ENCODE measurements around the gene PCBD1.

PCBD1 gene

GRCh38 chr10:70901276-70901878 is 13.0 kb upstream of the PCBD1 start:
- no peak for DNase-seq

- DNase-seq = no peak
Measured at GRCh38 chr10:70899096-70899495, 10.7 kb upstream of the PCBD1 start.

DNA sequence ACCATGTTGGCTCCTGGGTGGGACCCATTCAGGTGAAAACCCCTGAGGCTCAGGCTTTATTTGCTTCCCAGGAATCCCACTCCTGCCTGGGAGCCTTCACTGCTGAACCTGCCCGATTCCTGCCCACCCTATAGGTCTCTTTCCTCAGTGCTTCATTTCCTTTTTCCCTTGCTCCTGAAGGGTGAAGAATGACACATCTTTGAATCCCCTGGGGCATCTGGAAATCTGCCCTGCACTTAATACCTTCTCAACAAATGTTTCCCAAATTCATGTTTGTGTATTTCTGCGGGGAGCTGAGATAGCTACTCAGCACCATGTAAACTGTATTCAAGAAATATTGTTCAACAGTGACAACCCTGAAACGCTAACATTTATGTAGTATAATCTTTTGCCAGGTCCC is 10.3 kb upstream of the PCBD1 start:
- no peak for DNase-seq

GRCh38 chr10:70896551-70896950 is 8.2 kb upstream of the PCBD1 start:
- no peak for DNase-seq

- DNase-seq = no peak
Measured at GRCh38 chr10:70894416-70894815, 6.1 kb upstream of the PCBD1 start.

DNA sequence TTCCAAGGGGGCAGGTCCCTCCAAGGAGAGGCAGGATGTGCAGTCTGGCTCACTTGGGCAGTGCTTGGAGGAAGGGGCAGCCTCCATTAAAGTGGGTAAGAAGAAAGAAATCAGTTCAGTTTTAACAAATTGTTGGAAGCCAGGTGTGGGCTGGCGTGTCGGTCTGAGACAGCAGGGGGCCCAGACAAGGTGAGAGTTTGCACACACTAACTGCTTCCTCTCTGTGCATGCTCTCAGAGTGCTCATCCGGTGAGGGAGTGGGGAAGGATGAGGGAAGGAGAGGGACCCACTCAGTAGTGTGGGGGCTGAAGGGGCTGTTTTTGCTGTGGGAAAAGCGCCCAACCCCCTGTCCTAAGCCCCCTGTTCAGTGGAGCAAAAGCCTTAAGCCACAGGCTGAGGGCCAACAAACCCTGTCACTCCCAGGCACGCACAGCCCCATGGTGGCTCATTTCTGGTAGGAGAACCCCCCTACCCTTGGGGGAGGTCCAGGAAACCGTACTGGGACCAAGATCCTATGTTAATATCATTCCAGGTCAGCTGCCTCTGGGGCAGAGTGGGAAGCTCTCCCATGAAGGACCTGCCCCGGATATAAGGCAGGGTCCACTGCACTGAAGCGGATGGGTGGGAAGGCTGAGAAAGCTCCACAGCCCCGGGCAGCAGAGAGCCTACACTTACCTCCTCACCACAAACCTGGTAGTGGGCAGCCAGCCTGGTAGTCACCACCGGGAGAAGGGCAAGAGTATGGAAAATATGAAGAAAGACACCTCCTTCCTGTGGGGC is 5.1 kb upstream of the PCBD1 start:
- DNase-seq = peak; percentile 14

DNA sequence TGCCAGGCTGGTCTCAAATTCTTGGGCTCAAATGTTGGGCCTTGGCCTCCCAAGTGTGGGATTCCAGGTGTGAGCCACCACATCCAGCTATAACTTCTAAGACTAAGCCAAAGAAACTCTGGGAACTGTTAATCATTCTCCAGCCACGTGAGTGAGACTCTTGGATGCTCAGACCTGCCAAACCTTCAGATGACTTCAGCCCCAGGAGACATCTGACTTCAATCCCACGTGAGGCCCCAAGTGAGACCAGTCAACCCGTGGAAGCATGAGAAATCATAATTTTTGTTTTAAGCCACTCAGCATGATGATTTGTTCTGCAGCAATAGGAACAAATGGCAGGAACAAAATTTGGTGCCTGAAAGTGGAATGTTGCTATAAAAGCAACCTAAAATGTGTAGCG is 4.3 kb upstream of the PCBD1 start:
- no peak for DNase-seq

- no peak for DNase-seq
Measured at GRCh38 chr10:70891627-70892026, 3.3 kb upstream of the PCBD1 start.

DNA sequence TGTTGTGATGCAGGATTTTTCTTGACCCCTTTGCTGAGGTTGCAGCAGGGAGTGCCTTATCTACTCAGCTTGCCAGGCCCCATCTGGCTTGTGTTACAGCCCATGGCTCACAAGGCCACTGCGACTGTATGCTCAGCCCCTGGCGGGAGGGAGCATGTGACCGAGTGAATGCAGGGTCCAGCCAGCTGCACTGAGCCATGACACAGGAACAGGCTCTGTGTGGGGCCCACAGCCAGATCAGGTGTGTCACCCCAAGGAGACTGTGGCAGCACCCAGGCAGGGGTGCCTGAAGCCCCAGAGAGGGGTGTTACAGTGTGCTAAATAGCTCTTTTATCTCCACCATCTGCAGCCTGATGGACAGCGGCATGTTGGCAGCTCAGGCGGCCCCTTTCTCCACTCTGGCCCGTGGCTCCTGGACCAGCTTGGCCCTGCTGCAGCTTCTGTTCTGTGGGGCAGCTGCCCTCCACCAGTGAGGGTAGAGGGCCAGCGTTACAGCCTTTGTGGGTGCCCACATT is 2.6 kb upstream of the PCBD1 start:
- peak; percentile 51 for DNase-seq

DNA sequence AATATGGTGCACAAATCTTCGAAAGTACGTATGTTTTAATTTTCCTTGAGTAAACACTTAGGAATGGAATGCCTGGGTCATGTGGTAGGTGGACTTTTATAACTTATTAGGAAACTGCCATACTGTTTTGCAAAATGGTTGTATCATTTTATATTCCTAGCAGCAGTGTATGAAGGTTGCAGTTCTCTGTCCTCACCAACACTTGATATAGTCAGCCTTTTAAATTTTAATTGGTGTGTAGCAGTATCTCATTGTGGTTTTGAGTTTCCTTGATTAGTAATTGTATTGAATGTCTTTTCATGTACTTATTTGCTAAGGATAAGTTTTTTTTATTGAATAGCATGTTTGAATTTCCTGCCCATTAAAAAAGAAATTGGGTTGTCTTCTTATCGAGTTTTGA is 926 bp upstream of the PCBD1 start:
- no peak for DNase-seq

DNA sequence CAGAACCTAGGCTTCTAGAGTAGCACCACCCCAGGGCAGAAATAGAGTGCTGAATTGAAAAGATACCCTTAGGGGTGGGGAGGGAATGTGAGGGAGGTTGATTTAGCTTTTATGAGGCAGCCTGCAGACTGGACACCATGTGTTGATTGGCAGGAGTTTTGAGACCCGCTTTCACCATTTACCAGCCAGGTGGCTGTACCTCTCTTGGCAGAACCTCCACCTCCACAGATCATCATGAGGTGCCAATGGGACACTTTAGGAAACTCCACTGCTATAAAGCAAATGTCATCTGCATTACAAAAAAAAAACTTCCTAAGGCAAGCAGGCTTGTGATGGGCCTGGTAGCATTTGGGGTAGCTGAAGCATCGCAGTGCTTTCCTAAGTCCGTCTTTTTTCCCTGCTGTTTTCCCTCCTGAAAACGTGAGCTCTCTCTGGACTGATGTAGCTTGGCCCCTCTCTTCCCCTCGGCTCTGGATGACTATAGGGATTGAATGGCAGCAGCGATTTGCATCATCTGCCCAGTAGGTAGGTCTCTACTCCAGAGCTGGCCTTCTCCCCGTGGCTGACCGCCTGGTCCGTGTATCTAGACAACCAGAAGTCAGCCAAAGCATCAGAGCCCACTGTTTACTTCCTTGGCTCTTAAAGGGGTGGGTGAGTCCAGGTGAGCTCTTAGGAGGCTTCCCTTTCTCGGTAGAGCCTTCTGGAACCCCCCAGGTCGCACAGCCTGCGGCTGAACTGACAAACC is 1.3 kb downstream of the PCBD1 start:
- no peak for DNase-seq

GRCh38 chr10:70885931-70886903 is 2.1 kb downstream of the PCBD1 start:
- DNase-seq = no peak

- no peak for DNase-seq
Measured at GRCh38 chr10:70885481-70885880, 2.9 kb downstream of the PCBD1 start.

- DNase-seq = no peak
Measured at GRCh38 chr10:70884741-70885140, 3.6 kb downstream of the PCBD1 start.

DNA sequence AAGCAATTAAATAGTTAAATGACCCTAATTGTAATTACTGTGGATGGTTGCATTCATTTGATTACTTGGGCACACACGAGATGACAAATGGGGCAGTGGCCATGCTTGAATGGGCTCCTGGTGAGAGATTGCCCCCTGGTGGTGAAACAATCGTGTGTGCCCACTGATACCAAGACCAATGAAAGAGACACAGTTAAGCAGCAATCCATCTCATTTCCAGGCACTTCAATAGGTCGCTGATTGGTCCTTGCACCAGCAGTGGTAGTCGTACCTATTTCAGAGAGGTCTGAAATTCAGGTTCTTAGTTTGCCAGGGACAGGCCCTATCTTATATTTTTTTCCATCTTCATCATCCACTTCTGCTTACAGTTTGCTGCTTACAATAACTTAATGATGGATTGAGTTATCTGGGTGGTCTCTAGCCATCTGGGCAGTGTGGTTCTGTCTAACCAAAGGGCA is 8.3 kb downstream of the PCBD1 start:
- DNase-seq = peak; percentile 78

GRCh38 chr10:70879207-70879606 is 9.2 kb downstream of the PCBD1 start:
- DNase-seq = no peak

- DNase-seq = no peak
Measured at GRCh38 chr10:70874061-70874460, 14.3 kb downstream of the PCBD1 start.

DNA sequence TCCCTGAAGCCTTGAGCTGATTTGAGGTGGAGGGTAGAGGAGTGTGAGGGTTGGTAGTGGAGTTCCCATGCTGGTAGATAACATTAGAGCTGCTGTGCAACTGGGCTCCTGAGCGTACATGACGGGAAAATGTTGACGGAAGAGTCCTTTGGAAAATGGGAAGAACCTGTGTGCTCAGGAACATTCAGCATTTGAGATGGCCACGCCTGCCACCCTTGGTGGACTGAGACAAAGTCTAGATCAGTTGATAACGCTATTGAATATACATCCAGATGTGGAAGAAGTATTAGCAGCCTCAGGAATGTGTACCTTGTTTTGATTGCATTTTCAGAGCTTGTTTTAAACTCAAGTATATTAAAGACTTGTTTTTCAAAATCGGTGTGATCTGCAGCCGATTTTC is 16.1 kb downstream of the PCBD1 start:
- DNase-seq = no peak

DNA sequence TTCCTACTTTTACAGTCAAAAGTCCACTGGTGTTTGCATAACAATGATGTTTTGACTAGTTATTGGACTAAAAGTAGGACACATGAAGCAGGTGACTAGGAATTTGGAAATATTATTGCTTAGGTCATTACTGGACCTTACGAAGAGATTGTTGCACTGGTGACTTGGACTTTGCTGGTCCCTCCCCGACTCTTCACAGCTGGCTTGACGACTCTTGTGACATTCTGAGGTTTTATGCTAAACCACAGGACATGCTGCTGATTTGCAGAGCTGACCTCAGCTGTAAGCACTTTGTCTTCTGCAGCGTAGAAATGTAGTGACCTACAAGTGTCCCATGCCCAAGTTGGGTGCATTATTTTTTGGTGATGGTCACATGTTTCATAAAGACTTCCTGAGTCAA is 21.9 kb downstream of the PCBD1 start:
- DNase-seq = no peak

DNA sequence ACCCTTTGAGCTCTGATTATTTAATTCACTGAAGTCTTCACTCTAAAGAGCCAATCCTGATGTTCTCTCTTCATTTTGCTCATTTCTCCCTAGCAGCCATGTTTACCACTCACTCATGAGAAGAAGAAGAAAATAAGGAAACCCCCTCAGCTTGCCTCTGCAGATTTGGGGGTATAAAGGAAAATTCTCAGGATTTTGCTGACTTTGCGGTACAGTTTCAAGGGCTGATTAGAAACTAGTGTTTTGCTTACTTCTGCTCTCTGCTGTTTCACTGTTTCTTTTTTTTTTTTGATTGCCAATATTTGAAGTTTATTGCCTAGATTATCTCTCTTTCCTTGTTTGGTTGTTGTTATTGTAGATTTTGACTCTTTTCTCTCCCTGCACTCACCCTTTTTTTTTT is 23.4 kb downstream of the PCBD1 start:
- no peak for DNase-seq

DNA sequence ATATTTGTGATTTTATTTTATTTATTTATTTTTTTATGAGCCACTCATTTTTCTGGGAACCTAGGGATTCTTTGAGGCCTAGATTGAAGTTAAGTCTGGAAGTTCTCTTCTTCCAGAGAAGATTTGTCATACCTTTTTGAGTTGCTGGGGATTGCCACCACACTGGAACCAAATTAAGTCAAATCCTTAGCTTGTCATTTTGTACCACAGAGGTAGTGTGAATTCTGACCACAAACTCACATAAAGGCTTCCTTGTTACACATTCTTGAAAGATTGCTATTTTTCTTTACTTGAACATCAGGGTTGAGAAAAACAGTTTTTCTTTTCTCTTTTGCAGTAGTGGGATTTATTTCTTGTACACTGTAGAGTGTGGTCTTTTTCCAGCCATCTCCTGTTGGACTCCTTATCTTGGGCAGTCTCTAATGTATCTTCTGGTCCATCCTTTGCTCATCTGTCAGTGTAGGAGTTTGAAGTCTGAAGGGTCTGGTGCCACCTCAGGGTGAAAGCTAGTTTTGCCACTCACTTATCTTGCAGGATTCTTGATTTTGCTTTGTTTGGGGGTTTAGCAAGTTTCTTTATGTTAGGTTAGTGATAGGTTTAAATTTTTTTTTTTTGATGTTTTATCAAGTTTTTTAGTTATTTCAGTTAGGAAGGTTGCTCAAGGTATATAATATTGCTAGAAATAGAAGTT is 24.8 kb downstream of the PCBD1 start:
- no peak for DNase-seq
